MM.1S (cell line): ENCODE data around the gene GALNT15.

Source experiments
- EZH2 ChIP-seq: fragments of 300-600 bp; sonication (generic); optimal IDR thresholded peaks from 2 replicates; pipeline ENCODE3; 2017; ENCODE audit warnings: low read depth, mild to moderate bottlenecking, antibody characterized with exemption, low read length, mixed read lengths
- EZH2phosphoT487 ChIP-seq: fragments of 300-600 bp; sonication (generic); IDR thresholded peaks from 2 replicates; pipeline ENCODE4 v1.6.1; 2018; ENCODE audit warnings: antibody characterized with exemption, low read length
- TF ChIP-seq, protein P1 (sequence below): fragments of 300-600 bp; sonication (generic); IDR thresholded peaks from 2 replicates; pipeline ENCODE4 v1.5.1; 2016; ENCODE audit warnings: antibody characterized with exemption, low read length, mixed read lengths

GRCh38 chr3:16262174-16262573 lies 87.7 kb downstream of the GALNT15 start:
- TF ChIP-seq, protein P1, sequence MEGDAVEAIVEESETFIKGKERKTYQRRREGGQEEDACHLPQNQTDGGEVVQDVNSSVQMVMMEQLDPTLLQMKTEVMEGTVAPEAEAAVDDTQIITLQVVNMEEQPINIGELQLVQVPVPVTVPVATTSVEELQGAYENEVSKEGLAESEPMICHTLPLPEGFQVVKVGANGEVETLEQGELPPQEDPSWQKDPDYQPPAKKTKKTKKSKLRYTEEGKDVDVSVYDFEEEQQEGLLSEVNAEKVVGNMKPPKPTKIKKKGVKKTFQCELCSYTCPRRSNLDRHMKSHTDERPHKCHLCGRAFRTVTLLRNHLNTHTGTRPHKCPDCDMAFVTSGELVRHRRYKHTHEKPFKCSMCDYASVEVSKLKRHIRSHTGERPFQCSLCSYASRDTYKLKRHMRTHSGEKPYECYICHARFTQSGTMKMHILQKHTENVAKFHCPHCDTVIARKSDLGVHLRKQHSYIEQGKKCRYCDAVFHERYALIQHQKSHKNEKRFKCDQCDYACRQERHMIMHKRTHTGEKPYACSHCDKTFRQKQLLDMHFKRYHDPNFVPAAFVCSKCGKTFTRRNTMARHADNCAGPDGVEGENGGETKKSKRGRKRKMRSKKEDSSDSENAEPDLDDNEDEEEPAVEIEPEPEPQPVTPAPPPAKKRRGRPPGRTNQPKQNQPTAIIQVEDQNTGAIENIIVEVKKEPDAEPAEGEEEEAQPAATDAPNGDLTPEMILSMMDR: no peak
- TF ChIP-seq EZH2phosphoT487 (no peak), EZH2 (no peak)
